Activated T-cell treated with anti-CD3 and anti-CD28 coated beads, Interleukin-2, amount 50 U/mL, for 48 hours (primary cell): ENCODE data around the gene FUBP1.
"Not testable (repeated sequence)": the region's sequence is repeated elsewhere in the genome, so short reads cannot be mapped to it uniquely, and the experiment has no call there.

ENCODE experiments used
- DNase-seq, 2 experiments: peaks; one replicate each; pipeline ENCODE4 v3.0.0-alpha.2; 2020

FUBP1 gene

DNA sequence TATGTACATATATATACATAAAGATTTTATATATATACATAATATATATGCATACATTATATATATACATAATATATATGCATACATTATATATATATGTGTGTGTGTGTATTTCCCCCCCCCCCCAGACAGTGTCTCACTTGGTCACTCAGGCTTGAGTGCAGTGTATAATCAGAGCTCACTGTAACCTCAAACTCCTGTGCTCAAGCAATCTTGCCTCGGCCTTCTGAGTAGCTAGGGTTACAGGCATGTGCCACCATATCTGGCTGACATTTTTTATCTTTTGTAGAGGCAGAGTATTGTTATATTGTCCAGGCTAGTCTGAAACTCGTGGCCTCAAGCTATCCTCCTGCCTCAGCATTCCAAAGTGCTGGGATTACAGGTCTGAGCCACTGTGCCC, 9.0 kb upstream of the FUBP1 start:
- no peak for DNase-seq

GRCh38 chr1:77986810-77987209, 7.9 kb upstream of the FUBP1 start:
- DNase-seq = no peak

DNA sequence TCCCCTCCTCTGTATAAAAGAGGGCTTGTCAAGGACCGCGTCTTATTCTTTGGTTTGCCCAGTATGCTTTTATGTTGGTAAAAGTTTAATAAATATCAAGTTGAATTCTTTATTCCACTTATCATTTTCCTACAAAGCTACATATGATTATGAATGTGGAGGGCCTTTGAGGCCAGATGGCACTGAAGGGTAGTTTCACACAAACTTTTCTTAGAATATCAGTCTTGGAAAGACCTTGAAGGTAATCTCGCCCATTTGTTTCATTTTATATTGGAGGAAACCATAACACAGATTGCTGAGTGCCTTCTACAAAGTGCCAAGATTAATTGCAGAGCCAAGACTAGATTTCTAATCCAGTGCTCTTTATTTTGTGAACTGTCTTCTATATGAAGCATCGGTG, 5.8 kb upstream of the FUBP1 start:
- no peak for DNase-seq

GRCh38 chr1:77983997-77984355, 5.1 kb upstream of the FUBP1 start:
- no peak for DNase-seq

DNA sequence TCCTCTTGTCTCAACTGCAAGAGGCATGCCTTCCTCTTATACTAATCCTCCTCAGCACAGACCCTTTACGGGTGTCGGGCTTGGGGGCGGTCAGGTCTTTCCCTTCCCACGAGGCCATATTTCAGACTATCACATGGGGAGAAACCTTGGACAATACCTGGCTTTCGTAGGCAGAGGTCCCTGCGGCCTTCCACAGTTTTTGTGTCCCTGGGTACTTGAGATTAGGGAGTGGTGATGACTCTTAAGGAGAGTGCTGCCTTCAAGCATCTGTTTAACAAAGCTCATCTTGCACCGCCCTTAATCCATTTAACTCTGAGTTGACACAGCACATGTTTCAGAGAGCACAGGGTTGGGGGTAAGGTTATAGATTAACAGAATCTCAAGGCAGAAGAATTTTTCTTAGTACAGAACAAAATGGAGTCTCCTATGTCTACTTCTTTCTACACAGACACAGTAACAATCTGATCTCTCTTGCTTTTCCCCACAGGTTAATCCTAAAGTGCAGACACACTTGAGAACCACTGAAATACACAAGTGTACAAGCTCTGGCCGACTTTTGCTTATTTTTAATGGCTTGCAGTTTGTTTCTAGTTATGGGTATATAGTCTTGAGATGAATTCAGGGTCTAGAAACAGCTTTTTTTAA, 4.6 kb upstream of the FUBP1 start:
- DNase-seq = not testable (repeated sequence)

DNA sequence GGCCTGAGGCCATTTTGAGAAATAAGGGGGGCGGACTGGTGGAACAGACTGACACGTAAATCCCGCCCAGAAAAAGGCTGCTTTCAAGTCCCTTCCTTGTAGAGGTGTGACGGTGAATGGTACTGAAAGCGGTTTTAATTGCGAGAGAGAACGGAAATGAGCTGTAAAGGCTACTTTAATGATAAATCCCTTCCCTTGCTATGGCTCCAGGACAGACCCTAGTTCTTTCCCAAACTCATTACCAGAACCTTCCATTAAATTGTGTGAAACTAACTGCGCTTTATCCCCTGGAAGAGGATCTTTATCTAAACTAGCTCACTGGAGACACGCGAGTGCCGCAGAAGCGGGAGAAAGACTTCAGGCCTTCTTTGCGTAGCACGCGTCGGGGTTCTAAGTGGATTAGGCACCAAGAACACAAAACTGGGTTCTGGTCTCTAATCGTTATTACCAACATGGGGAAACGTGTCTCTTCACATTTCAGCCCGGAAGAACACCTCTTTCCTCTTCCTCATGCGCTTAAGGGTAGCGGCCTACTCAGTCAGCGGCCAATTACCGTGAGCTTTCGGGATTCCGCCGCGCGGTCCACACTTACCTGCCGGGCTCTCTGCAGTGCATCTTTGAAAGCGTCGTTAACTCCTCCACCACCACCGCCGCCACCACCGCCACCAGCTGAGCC, 441 bp downstream of the FUBP1 start:
- peak; percentile 73 to 75 for DNase-seq

DNA sequence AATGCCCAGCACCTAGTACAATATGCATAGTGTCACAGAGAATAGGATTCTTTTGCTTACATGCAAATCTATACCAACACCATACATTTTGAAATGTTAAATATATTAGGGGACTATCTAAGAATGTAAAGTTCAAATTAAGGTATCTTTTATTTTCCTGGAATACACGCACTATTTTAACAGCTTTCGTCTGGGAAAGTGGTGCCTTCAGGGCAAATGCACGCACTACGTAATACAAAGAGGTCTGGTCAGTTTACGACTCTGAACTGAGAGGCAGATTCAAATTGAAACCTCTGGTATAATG, 931 bp downstream of the FUBP1 start:
- DNase-seq = no peak

DNA sequence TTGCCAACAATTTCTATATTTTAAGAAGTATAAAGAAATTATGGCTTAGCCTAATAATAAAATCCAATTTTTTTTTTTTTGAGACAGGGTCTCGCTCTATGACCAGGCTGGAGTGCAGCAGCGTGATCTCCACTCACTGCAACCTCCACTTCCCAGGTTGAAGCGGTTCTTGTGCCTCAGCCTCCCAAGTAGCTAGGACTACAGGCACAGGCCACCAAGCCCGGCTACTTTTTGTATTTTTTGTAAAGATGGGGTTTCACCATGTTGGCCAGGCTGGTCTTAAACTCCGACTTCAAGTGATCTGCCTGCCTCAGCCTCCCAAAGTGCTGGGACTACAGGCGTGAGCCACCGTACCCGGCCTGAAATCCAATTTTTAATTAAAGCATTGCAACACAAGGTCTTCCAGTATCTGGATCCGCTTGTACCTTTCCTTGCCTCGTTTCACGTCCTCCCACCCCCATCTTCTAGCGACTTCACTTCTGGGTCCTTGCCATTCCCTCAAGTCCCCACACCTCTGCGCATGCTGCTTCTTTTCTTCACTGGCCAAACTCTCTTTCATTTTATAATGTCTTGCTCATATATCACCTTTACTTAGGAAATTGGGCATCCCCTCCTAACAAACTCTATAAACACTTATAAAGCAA, 2.3 kb downstream of the FUBP1 start:
- peak in 1 of 2 experiments; percentile 28 for DNase-seq

GRCh38 chr1:77975907-77976306, 3.0 kb downstream of the FUBP1 start:
- DNase-seq = no peak

- no peak for DNase-seq
Observed at GRCh38 chr1:77975386-77975785, 3.5 kb downstream of the FUBP1 start.

GRCh38 chr1:77972080-77972479, 6.8 kb downstream of the FUBP1 start:
- no peak for DNase-seq

- no peak for DNase-seq
Observed at GRCh38 chr1:77970192-77970591, 8.7 kb downstream of the FUBP1 start.

GRCh38 chr1:77966291-77966690, 12.6 kb downstream of the FUBP1 start:
- DNase-seq = no peak

GRCh38 chr1:77961392-77961791, 17.5 kb downstream of the FUBP1 start:
- no peak for DNase-seq

DNA sequence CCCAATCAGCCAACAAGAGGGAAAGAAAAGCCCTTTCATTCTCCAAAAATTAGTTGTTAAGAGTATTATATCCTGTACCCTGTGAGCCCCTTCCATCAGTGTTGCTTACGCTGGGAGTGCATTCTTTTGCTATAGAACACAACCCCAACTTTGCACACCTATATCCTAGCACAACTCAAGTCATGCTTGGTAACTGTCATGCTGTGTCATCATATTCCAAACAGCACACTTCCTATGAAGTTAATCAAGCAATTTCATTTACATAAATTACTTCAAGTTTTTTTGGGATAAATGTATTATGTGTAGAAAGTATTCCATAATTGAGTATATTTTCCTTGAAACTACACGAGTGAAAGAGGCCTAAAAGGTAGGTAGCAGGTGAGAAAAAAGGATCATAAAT, 20.0 kb downstream of the FUBP1 start:
- no peak for DNase-seq

DNA sequence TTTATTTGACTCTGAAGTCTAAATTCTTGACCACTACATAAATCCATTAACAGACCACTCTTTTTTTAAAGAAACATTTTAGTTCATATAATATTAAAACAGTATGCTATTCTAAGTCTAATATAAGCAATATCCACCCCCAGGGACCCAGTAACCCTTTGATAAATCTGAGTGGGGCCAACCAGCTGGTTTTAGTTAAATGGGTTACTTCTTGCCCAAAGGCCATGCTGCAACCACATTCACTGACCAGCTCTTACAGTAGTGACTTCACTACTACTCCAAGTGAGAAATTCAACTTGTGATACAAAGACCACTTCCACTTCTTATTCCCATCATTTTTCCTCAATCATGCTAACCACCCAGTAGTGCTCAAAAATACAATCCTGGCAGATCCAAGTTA, 20.5 kb downstream of the FUBP1 start:
- DNase-seq = no peak

GRCh38 chr1:77956464-77956863, 22.4 kb downstream of the FUBP1 start:
- DNase-seq = no peak

DNA sequence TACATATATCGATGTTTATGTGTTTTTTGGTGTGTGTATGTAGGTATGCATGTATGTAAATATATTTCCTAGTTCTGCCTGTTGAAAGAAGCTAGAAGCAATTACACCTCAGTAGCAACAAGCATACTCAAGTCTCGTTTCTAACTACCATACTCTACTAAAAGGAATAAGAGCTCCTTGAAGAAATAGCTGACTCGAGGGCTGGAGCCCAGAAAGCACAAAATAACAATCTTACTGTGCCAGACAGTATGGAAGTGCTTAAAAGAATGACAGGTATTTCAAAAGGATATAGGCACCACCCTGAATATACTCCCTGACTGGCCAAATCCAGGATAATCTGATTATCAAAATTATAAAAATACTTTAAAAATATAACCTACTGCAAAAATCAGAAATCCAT, 23.2 kb downstream of the FUBP1 start:
- DNase-seq = no peak

GRCh38 chr1:77954521-77954920, 24.4 kb downstream of the FUBP1 start:
- no peak for DNase-seq

DNA sequence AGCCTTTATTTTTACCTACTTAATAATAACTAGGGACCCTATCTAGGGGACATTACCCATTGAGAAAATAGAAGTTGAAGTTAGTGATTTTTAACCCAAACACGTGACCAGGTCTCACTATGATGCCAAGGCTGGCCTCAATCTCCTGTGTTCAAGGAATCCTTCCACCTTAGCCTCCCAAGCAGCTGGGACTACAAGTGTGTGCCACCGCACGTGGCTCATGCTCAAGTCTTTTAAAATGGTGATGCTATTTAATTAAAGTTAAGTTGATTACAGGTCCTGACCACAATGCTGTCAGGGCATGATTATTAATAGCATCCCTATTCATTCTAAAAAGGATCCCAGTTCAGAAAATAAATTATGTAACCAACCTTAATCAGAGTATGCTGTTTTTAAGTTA, 25.0 kb downstream of the FUBP1 start:
- no peak for DNase-seq

DNA sequence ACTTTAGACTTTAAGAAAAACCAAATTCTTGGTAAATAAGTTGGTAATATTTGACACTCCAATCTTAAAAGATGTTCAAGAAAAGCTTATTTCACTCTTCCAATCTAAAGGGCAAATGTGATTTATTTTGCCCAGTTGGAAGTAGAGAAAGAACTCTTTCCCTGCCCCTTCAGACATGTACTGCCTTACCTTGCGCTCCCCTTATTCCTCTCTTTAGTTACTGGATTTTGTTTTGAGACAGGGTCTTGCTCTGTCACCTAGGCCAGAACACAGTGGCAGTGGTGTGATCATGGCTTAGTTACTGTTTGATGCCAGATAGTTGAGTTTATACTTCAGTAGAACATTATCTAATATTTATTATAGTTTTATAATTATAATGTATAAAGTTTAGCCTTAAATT, 27.5 kb downstream of the FUBP1 start:
- no peak for DNase-seq

GRCh38 chr1:77950873-77951272, 28.0 kb downstream of the FUBP1 start:
- no peak for DNase-seq

DNA sequence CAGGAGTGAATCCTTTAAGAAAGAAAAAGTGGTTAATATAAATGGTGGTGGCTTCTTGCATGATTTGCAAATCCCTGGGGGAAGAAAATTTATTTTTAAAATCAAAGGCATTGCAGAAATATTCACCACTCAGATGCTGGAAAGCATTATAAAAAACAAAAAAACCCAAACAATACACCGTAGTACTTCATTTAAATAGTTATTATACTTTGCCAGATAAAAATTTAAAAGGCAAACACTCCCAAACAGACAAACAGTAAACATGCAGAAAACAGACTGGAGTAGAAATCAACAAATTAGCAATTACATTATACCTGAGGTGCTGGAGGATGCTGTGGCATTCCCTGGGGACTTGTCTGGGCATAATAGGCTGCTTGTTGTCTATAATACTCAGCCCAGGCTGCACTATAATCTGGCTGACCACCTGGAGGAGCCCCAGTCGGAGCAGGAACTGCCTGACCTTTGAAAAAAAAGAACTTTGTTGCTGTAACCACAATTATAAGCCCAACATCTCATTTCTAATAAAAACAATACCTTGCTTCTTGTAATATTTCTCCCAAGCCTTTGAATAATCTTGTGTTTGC, 29.9 kb downstream of the FUBP1 start:
- no peak for DNase-seq

DNA sequence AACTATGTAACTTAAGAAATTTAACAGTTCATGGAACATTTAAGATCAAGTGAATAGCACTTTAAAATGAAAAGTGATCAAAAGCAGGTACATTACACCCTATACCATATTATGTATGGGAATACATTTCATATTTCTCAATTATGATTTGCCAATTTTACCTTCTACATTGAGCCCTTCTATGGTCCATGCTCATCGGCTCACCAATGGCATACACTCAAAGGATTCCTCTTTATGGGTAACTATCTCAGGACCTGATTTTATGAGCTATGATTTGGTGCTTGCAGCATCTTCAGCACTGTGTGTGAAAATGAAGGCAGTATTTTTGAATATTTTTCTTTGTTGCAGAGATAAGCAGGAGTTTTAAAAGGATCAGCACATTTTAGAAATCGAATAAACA, 33.5 kb downstream of the FUBP1 start:
- DNase-seq = no peak
